Loucy (cell line): Measurements from ENCODE around the gene WASL.

Source experiments
- H2AFZ ChIP-seq: fragments of 200-600 bp; sonication (generic); 2 replicates; pipeline ENCODE4 v1.6.0; 2016; ENCODE audit warnings: antibody characterized with exemption, mild to moderate bottlenecking, low read length, moderate library complexity
- H3F3A ChIP-seq: fragments of 200-600 bp; 2 replicates; pipeline ENCODE4 v1.6.0; 2016; ENCODE audit warnings: antibody characterized with exemption, low read depth, mild to moderate bottlenecking
- H3K27me3 ChIP-seq: fragments of 200-600 bp; sonication (generic); 2 replicates; pipeline ENCODE4 v1.6.1; 2014; ENCODE audit warnings: low read length, mild to moderate bottlenecking; ENCODE audit not compliant: insufficient read depth, poor library complexity, severe bottlenecking
- H3K36me3 ChIP-seq: fragments of 200-600 bp; sonication (generic); 2 replicates; pipeline ENCODE4 v1.6.1; 2016; ENCODE audit warnings: low read length; ENCODE audit not compliant: insufficient read depth
- H3K4me1 ChIP-seq: fragments of 200-600 bp; sonication (generic); 2 replicates; pipeline ENCODE4 v1.5.1; 2014; ENCODE audit warnings: low read length, mild to moderate bottlenecking; ENCODE audit not compliant: insufficient read depth, poor library complexity, severe bottlenecking
- H3K4me2 ChIP-seq: fragments of 200-600 bp; sonication (generic); 2 replicates; pipeline ENCODE4 v1.6.0; 2014; ENCODE audit warnings: antibody characterized with exemption, low read length, low read depth, mild to moderate bottlenecking; ENCODE audit not compliant: poor library complexity, severe bottlenecking
- H3K4me3 ChIP-seq: fragments of 200-600 bp; sonication (generic); 2 replicates; pipeline ENCODE4 v1.5.1; 2014; ENCODE audit warnings: low read length, mild to moderate bottlenecking, mixed read lengths; ENCODE audit not compliant: poor library complexity, severe bottlenecking
- H3K79me2 ChIP-seq: fragments of 200-600 bp; sonication (generic); 2 replicates; pipeline ENCODE4 v1.6.1; 2014; ENCODE audit warnings: low read length; ENCODE audit not compliant: insufficient read depth
- H3K9ac ChIP-seq: fragments of 200-600 bp; sonication (generic); 2 replicates; pipeline ENCODE4 v1.6.0; 2014; ENCODE audit warnings: mild to moderate bottlenecking, low read depth, low read length, moderate library complexity; ENCODE audit not compliant: poor library complexity, severe bottlenecking
- H3K9me2 ChIP-seq: fragments of 200-600 bp; sonication (generic); replicated peaks from 2 replicates; pipeline ENCODE4 v1.6.1; 2016; ENCODE audit warnings: low read depth, low read length, mixed read lengths
- H3K9me3 ChIP-seq: fragments of 200-600 bp; sonication (generic); 2 replicates; pipeline ENCODE4 v1.6.1; 2014; ENCODE audit warnings: mild to moderate bottlenecking, antibody characterized with exemption, low read length, low read depth; ENCODE audit not compliant: insufficient read depth
- H4K20me1 ChIP-seq: fragments of 200-600 bp; sonication (generic); 2 replicates; pipeline ENCODE4 v1.6.0; 2014; ENCODE audit warnings: antibody characterized with exemption, low read length, mild to moderate bottlenecking; ENCODE audit not compliant: insufficient read depth, poor library complexity, severe bottlenecking
- CTCF ChIP-seq: fragments of 200-600 bp; sonication (generic); conservative IDR thresholded peaks from 2 replicates; pipeline ENCODE4 v1.5.1; 2014; ENCODE audit warnings: mild to moderate bottlenecking, antibody characterized with exemption, low read length
- EZH2phosphoT487 ChIP-seq: fragments of 200-600 bp; IDR thresholded peaks from 2 replicates; pipeline ENCODE4 v1.6.1; 2018; ENCODE audit warnings: antibody characterized with exemption, mild to moderate bottlenecking, moderate library complexity, borderline replicate concordance

The WASL gene

GRCh38 chr7:123680580-123680979 is 68.2 kb downstream of the WASL start:
- no peak overlapping the region for H3K4me3 ChIP-seq
- H2AFZ ChIP-seq: no peak overlapping the region
- no peaks in the 10 kb centered on the region for H3K9me2 ChIP-seq
- H3F3A ChIP-seq: no peaks in the 10 kb centered on the region
- H4K20me1 ChIP-seq: no peaks in the 10 kb centered on the region
- H3K36me3 ChIP-seq: peaks cover 21% of the 10 kb centered on the region; the same call in 1 of the 2 replicates
- no peak overlapping the region for H3K4me2 ChIP-seq
- no peaks in the 10 kb centered on the region for H3K79me2 ChIP-seq
- no peak overlapping the region for H3K9ac ChIP-seq
- TF ChIP-seq EZH2phosphoT487 (no peak), CTCF (no peak)
- H3K9me3 ChIP-seq: no peaks in the 10 kb centered on the region
- H3K4me1 ChIP-seq: no peaks in the 10 kb centered on the region
- no peaks in the 10 kb centered on the region for H3K27me3 ChIP-seq

GRCh38 chr7:123679614-123680013 is 69.2 kb downstream of the WASL start:
- no peaks in the 10 kb centered on the region for H3K9me2 ChIP-seq
- H3K9me3 ChIP-seq: no peaks in the 10 kb centered on the region
- no peak overlapping the region for H2AFZ ChIP-seq
- no peaks in the 10 kb centered on the region for H4K20me1 ChIP-seq
- no peaks in the 10 kb centered on the region for H3K4me1 ChIP-seq
- peaks cover 18% of the 10 kb centered on the region; the same call in 1 of the 2 replicates for H3K36me3 ChIP-seq
- no peaks in the 10 kb centered on the region for H3K79me2 ChIP-seq
- H3K4me3 ChIP-seq: no peak overlapping the region
- H3F3A ChIP-seq: no peaks in the 10 kb centered on the region
- H3K4me2 ChIP-seq: no peak overlapping the region
- TF ChIP-seq CTCF (no peak), EZH2phosphoT487 (no peak)
- H3K27me3 ChIP-seq: no peaks in the 10 kb centered on the region
- H3K9ac ChIP-seq: no peak overlapping the region

- Histone ChIP-seq H3F3A (no peaks in the 10 kb centered on the region), H3K4me2 (no peak overlapping the region), H3K4me3 (no peak overlapping the region), H3K9me3 (no peaks in the 10 kb centered on the region), H3K4me1 (no peaks in the 10 kb centered on the region), H3K9ac (no peak overlapping the region), H4K20me1 (no peaks in the 10 kb centered on the region), H2AFZ (no peak overlapping the region), H3K27me3 (no peaks in the 10 kb centered on the region), H3K36me3 (peaks cover 5% of the 10 kb centered on the region; the same call in 1 of the 2 replicates), H3K79me2 (no peaks in the 10 kb centered on the region), H3K9me2 (no peaks in the 10 kb centered on the region)
- no peak for TF ChIP-seq CTCF
Measured at GRCh38 chr7:123677061-123677715, 71.6 kb downstream of the WASL start.
